Osteoblast (primary cell): ENCODE measurements around the gene TPGS2. TPM values are rescaled to one million over a fixed set of nuclear protein-coding genes. Genes with fewer than 3 reads are reported as not detected.

Source experiments
- DNase-seq: peaks from one replicate; pipeline ENCODE4 v3.0.0; 2011; ENCODE audit warnings: low spot score, mixed read lengths; ENCODE audit not compliant: insufficient read length; ENCODE audit errors: missing footprints
- H2AFZ ChIP-seq: 2 replicates; pipeline ENCODE4 v1.6.0; 2011; ENCODE audit warnings: mild to moderate bottlenecking, low read length
- H3K27ac ChIP-seq: 2 replicates; pipeline ENCODE4 v1.5.1; 2011; ENCODE audit warnings: mild to moderate bottlenecking, low read depth, low read length, moderate library complexity
- H3K27me3 ChIP-seq: 2 replicates; pipeline ENCODE4 v1.6.0; 2012; ENCODE audit warnings: mild to moderate bottlenecking, control low read depth, inconsistent platforms, low read length, moderate library complexity; ENCODE audit not compliant: insufficient read depth
- H3K36me3 ChIP-seq: 2 replicates; pipeline ENCODE4 v1.5.1; 2011; ENCODE audit warnings: mild to moderate bottlenecking, low read length, control low read depth, moderate library complexity; ENCODE audit not compliant: insufficient read depth
- H3K4me1 ChIP-seq: 2 replicates; pipeline ENCODE4 v1.5.1; 2011; ENCODE audit warnings: mild to moderate bottlenecking, low read length, control low read depth, moderate library complexity; ENCODE audit not compliant: insufficient read depth
- H3K4me2 ChIP-seq: 2 replicates; pipeline ENCODE4 v1.6.0; 2011; ENCODE audit warnings: mild to moderate bottlenecking, low read length; ENCODE audit not compliant: insufficient read depth
- H3K4me3 ChIP-seq: fragments of 200-600 bp; sonication (generic); 3 replicates; pipeline ENCODE4 v1.5.1; 2012; ENCODE audit warnings: mild to moderate bottlenecking, low read length, inconsistent platforms; ENCODE audit not compliant: insufficient read depth
- H3K79me2 ChIP-seq: 2 replicates; pipeline ENCODE4 v1.6.0; 2012; ENCODE audit warnings: mild to moderate bottlenecking, low read length, control low read depth, inconsistent platforms; ENCODE audit not compliant: insufficient read depth
- H3K9me3 ChIP-seq: 2 replicates; pipeline ENCODE4 v1.5.1; 2011; ENCODE audit warnings: low read depth, low read length, control low read depth
- H4K20me1 ChIP-seq: 2 replicates; pipeline ENCODE4 v1.6.0; 2012; ENCODE audit warnings: mild to moderate bottlenecking, low read length, control low read depth; ENCODE audit not compliant: insufficient read depth
- total RNA-seq: library from RNA; depleted of rRNA; stranded (reverse); fragments of >200 nt; gene quantifications from 2 replicates; pipeline ENCODE4 v1.2.3, GENCODE V29; 2012
- TF ChIP-seq, protein P1 (sequence below): IDR thresholded peaks from 2 replicates; pipeline ENCODE4 v1.5.1; 2011; ENCODE audit warnings: mild to moderate bottlenecking, low read depth, low read length, moderate library complexity; ENCODE audit errors: extremely low read depth

Gene TPGS2
- total RNA-seq, 1 donor = 98.8 TPM

GRCh38 chr18:36775396-36775795 is 53.4 kb downstream of the TPGS2 start:
- DNase-seq = no peak

DNA sequence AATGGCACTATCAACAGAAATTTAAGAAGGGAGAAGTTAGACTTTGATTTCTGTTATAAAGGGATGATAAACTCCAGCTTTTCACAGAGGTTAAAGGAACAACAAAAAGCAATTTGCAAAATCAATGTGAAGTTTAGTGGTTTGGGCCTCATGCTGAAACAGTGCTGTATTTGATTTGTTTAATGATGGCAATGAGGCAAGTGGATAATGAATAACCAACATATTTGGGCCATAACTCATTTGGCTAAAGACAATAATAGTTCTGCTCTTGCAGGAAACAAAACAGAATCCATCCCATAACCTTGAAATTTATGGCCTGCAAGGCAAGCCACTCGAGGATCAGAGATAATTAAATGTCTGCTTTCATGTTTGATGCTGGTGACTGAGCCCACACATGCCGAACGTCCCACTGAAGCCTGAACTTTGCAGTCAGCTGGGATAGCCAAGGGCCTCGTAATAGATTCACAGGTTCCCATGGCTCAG is 56.5 kb downstream of the TPGS2 start:
- Histone ChIP-seq H3K9me3 (peaks cover 4% of the 10 kb centered on the region), H3K36me3 (no peaks in the 10 kb centered on the region), H3K4me2 (peak overlapping the region; percentile 21), H4K20me1 (no peaks in the 10 kb centered on the region), H2AFZ (peak overlapping the region; percentile 19), H3K27me3 (no peaks in the 10 kb centered on the region), H3K4me3 (no peak overlapping the region), H3K79me2 (no peaks in the 10 kb centered on the region), H3K27ac (no peak overlapping the region), H3K4me1 (peaks cover 12% of the 10 kb centered on the region)
- TF ChIP-seq, protein P1, sequence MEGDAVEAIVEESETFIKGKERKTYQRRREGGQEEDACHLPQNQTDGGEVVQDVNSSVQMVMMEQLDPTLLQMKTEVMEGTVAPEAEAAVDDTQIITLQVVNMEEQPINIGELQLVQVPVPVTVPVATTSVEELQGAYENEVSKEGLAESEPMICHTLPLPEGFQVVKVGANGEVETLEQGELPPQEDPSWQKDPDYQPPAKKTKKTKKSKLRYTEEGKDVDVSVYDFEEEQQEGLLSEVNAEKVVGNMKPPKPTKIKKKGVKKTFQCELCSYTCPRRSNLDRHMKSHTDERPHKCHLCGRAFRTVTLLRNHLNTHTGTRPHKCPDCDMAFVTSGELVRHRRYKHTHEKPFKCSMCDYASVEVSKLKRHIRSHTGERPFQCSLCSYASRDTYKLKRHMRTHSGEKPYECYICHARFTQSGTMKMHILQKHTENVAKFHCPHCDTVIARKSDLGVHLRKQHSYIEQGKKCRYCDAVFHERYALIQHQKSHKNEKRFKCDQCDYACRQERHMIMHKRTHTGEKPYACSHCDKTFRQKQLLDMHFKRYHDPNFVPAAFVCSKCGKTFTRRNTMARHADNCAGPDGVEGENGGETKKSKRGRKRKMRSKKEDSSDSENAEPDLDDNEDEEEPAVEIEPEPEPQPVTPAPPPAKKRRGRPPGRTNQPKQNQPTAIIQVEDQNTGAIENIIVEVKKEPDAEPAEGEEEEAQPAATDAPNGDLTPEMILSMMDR = no peak
- DNase-seq = peak; percentile 48

More at GRCh38 chr18:36775396-36775795, 53.4 kb downstream of the TPGS2 start:
- Histone ChIP-seq H3K4me3 (no peak overlapping the region), H4K20me1 (no peaks in the 10 kb centered on the region), H3K4me2 (no peak overlapping the region), H3K36me3 (no peaks in the 10 kb centered on the region), H3K27me3 (no peaks in the 10 kb centered on the region), H3K9me3 (no peaks in the 10 kb centered on the region), H3K4me1 (peaks cover 12% of the 10 kb centered on the region), H3K79me2 (no peaks in the 10 kb centered on the region), H2AFZ (no peak overlapping the region), H3K27ac (no peak overlapping the region)
- TF ChIP-seq, protein P1 = no peak

- DNase-seq = no peak
- no peak overlapping the region for H2AFZ ChIP-seq
Observed at GRCh38 chr18:36771245-36771644, 57.6 kb downstream of the TPGS2 start.

DNA sequence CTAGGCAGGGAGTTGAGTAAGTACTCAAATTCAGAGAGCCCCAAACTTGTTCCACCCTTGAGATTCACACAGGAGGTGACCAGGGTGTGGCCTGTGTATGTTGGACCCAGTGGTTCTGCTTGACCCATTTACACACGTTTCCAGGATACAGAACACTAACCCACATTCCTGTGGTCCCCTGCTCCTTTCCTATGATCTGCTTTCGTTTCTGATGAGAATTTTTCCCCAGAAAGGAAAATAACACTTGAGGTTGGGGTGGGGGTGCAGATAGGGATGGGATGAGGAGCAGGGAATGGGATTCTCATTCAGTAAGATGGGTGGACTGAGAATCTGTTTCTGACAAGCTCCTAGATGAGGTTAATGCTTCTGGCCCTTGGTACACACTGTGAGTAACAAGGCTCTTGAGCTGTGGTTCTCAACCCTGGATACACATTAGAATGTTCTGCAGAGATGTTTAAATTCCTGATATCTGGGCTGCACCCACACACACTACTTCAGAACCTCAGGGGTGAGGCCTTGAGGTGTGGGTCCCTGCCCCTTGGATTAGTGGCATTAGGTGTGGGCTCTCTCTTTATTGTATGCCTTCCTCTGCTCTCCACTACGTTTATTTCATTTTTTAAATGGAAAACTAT is 58.4 kb downstream of the TPGS2 start:
- Histone ChIP-seq H3K4me3 (no peak overlapping the region), H3K9me3 (peaks cover 4% of the 10 kb centered on the region)
- no peak for DNase-seq

More at GRCh38 chr18:36771245-36771644, 57.6 kb downstream of the TPGS2 start:
- Histone ChIP-seq H4K20me1 (no peaks in the 10 kb centered on the region), H3K36me3 (no peaks in the 10 kb centered on the region), H3K4me3 (no peak overlapping the region), H3K4me2 (no peak overlapping the region), H3K27ac (no peak overlapping the region), H3K27me3 (no peaks in the 10 kb centered on the region), H3K4me1 (peaks cover 12% of the 10 kb centered on the region), H3K9me3 (peaks cover 4% of the 10 kb centered on the region), H3K79me2 (no peaks in the 10 kb centered on the region)
- TF ChIP-seq, protein P1 = no peak

More for the DNA sequence above, 58.4 kb downstream of the TPGS2 start:
- Histone ChIP-seq H3K4me1 (peaks cover 12% of the 10 kb centered on the region), H3K27me3 (no peaks in the 10 kb centered on the region), H4K20me1 (no peaks in the 10 kb centered on the region), H2AFZ (no peak overlapping the region), H3K4me2 (no peak overlapping the region), H3K79me2 (no peaks in the 10 kb centered on the region), H3K36me3 (no peaks in the 10 kb centered on the region), H3K27ac (no peak overlapping the region)
- TF ChIP-seq, protein P1 = no peak
